ENCODE measurements around the gene CASK.
A peak's percentile ranks its signal among the peaks of the same experiment; 100 is the strongest.
"Not testable (repeated sequence)": the region's sequence is repeated elsewhere in the genome, so short reads cannot be mapped to it uniquely, and the experiment has no call there.

CASK gene

DNA sequence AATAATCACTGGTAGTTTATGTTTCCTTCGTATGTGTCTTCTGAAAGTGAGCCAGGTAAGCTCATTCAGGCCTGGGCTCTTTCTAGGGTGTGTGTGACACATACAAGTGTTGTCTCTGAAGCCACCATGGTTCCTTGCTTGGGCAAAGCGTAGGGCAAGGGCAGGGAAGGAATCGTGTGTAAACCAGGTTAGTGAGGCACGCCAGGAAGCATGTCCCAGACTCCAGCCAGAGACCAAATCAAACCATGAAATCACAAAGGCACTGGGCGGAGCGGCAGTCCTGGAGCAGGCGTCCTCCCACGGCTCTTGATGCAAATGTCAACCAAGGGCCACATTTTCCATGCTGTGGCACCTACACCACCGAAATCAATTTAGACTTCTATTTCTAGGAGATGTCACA lies 409.2 kb downstream of the CASK start:
- Histone ChIP-seq H3K79me2 (ENCODE audit: control insufficient read depth, insufficient read depth, low read length, poor library complexity) (no peaks in the 10 kb centered on the region), H2AK5ac (ENCODE audit: low read length) (no peak overlapping the region), H3K9ac (ENCODE audit: low read length) (no peak overlapping the region), H3K23ac (ENCODE audit: low read length) (no peak overlapping the region), H2BK5ac (ENCODE audit: low read depth, low read length, poor library complexity) (no peak overlapping the region), H3K18ac (ENCODE audit: low read length) (no peak overlapping the region), H3K4me2 (ENCODE audit: low read length) (no peak overlapping the region), H3K36me3 (ENCODE audit: control insufficient read depth in 1 of 2, insufficient read depth in 2 of 2, low read length in 2 of 2) (no peaks in the 10 kb centered on the region), H2BK12ac (ENCODE audit: low read length) (no peak overlapping the region), H2AFZ (ENCODE audit: insufficient read depth, low read length, poor library complexity) (no peak overlapping the region), H3K4ac (ENCODE audit: low read depth, low read length) (no peak overlapping the region), H3K27ac (ENCODE audit: low read depth, low read length) (no peak overlapping the region), H3K14ac (ENCODE audit: low read length) (no peak overlapping the region), H2BK120ac (ENCODE audit: insufficient read depth, low read length, poor library complexity) (no peak overlapping the region), H4K8ac (ENCODE audit: low read depth, low read length) (no peak overlapping the region), H3K4me1 (ENCODE audit: control insufficient read depth in 1 of 2, insufficient read depth in 2 of 2, low read length in 2 of 2) (no peaks in the 10 kb centered on the region), H3K9me3 (ENCODE audit: insufficient read depth, low read depth, low read length) (no peaks in the 10 kb centered on the region), H4K12ac (ENCODE audit: low read depth, low read length) (no peak overlapping the region), H3K4me3 (ENCODE audit: low read depth, low read length) (no peak overlapping the region), H3K27me3 (ENCODE audit: insufficient read depth, low read length) (no peaks in the 10 kb centered on the region), H4K91ac (ENCODE audit: low read depth, low read length) (no peak overlapping the region), H3K79me1 (ENCODE audit: low read length) (no peaks in the 10 kb centered on the region)
- no CpG with 5 or more reads among the region's 9 CpGs for WGBS (ENCODE audit: extremely low coverage, insufficient coverage, insufficient read length)
- DNase-seq, result no peak

DNA sequence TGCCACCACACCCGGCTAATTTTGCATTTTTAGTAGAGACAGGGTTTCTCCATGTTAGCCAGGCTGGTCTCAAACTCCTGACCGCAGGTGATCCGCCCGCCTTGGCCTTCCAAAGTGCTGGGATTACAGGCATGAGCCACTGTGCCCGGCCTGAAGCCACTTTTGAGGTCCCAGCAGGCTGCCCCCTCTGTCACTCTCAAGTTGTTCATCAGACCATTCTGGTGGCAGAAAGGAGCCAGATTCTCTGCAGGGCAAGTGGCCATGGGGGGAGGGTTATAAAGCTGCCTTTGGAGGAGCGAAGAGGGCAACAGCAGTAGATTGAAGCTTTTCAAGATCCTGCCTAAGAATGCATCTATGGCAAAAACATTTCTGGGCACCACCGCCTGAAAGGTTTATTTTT lies 410.5 kb downstream of the CASK start:
- DNase-seq, result not testable (repeated sequence)

DNA sequence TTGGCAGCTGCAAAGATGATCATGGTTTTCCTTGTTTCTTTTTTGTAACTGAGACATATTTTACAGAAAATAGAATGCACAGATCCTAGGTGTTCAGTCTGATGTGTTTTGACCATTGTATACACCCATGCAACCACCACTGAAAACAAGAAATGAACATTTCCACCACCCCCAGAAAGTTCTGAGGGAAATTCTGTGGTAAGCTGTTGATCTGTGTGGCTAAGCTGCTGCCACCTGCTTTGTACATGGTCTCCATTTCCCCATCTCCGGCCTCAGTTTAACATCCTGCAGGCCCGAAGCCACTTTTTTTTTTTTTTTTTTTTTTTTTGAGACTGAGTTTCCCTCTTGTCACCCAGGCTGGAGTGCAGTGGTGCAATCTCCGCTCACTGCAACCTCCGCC lies 411.0 kb downstream of the CASK start:
- H3K23ac ChIP-seq (ENCODE audit: low read length), result no peak overlapping the region
- H2BK12ac ChIP-seq (ENCODE audit: low read length), result no peak overlapping the region
- no peak overlapping the region for H3K18ac ChIP-seq (ENCODE audit: low read length)
- no peaks in the 10 kb centered on the region for H3K79me1 ChIP-seq (ENCODE audit: low read length)
- H2AFZ ChIP-seq (ENCODE audit: insufficient read depth, low read length, poor library complexity), result no peak overlapping the region
- H2AK5ac ChIP-seq (ENCODE audit: low read length), result no peak overlapping the region
- WGBS (ENCODE audit: extremely low coverage, insufficient coverage, insufficient read length), result no CpG with 5 or more reads among the region's 4 CpGs
- no peak overlapping the region for H2BK5ac ChIP-seq (ENCODE audit: low read depth, low read length, poor library complexity)
- H3K79me2 ChIP-seq (ENCODE audit: control insufficient read depth, insufficient read depth, low read length, poor library complexity), result no peaks in the 10 kb centered on the region
- H4K12ac ChIP-seq (ENCODE audit: low read depth, low read length), result no peak overlapping the region
- no peak overlapping the region for H3K14ac ChIP-seq (ENCODE audit: low read length)
- H2BK120ac ChIP-seq (ENCODE audit: insufficient read depth, low read length, poor library complexity), result no peak overlapping the region
- H3K36me3 ChIP-seq (ENCODE audit: control insufficient read depth in 1 of 2, insufficient read depth in 2 of 2, low read length in 2 of 2), result no peaks in the 10 kb centered on the region
- DNase-seq, result no peak
- no peaks in the 10 kb centered on the region for H3K27me3 ChIP-seq (ENCODE audit: insufficient read depth, low read length)
- no peak overlapping the region for H3K4ac ChIP-seq (ENCODE audit: low read depth, low read length)
- no peak overlapping the region for H3K9ac ChIP-seq (ENCODE audit: low read length)
- H3K27ac ChIP-seq (ENCODE audit: low read depth, low read length), result no peak overlapping the region
- H3K4me1 ChIP-seq (ENCODE audit: control insufficient read depth in 1 of 2, insufficient read depth in 2 of 2, low read length in 2 of 2), result no peaks in the 10 kb centered on the region
- no peak overlapping the region for H3K4me3 ChIP-seq (ENCODE audit: low read depth, low read length)
- H4K8ac ChIP-seq (ENCODE audit: low read depth, low read length), result no peak overlapping the region
- no peak overlapping the region for H4K91ac ChIP-seq (ENCODE audit: low read depth, low read length)
- H3K9me3 ChIP-seq (ENCODE audit: insufficient read depth, low read depth, low read length), result no peaks in the 10 kb centered on the region
- no peak overlapping the region for H3K4me2 ChIP-seq (ENCODE audit: low read length)

More for the DNA sequence above, 410.5 kb downstream of the CASK start:
- H2BK120ac ChIP-seq (ENCODE audit: insufficient read depth, low read length, poor library complexity); H3K4me3 ChIP-seq (ENCODE audit: low read depth, low read length); H4K91ac ChIP-seq (ENCODE audit: low read depth, low read length); H3K27ac ChIP-seq (ENCODE audit: low read depth, low read length); H3K23ac ChIP-seq (ENCODE audit: low read length); H3K79me1 ChIP-seq (ENCODE audit: low read length); H3K14ac ChIP-seq (ENCODE audit: low read length); H3K36me3 ChIP-seq (ENCODE audit: control insufficient read depth in 1 of 2, insufficient read depth in 2 of 2, low read length in 2 of 2); H3K9me3 ChIP-seq (ENCODE audit: insufficient read depth, low read depth, low read length); H2BK5ac ChIP-seq (ENCODE audit: low read depth, low read length, poor library complexity); H3K79me2 ChIP-seq (ENCODE audit: control insufficient read depth, insufficient read depth, low read length, poor library complexity); H3K4me2 ChIP-seq (ENCODE audit: low read length); H3K9ac ChIP-seq (ENCODE audit: low read length); H3K18ac ChIP-seq (ENCODE audit: low read length); H2BK12ac ChIP-seq (ENCODE audit: low read length); H3K4me1 ChIP-seq (ENCODE audit: control insufficient read depth in 1 of 2, insufficient read depth in 2 of 2, low read length in 2 of 2); H4K8ac ChIP-seq (ENCODE audit: low read depth, low read length); H4K12ac ChIP-seq (ENCODE audit: low read depth, low read length); H3K4ac ChIP-seq (ENCODE audit: low read depth, low read length); H2AK5ac ChIP-seq (ENCODE audit: low read length); H3K27me3 ChIP-seq (ENCODE audit: insufficient read depth, low read length); H2AFZ ChIP-seq (ENCODE audit: insufficient read depth, low read length, poor library complexity): not testable (repeated sequence)
- no CpG with 5 or more reads among the region's 7 CpGs for WGBS (ENCODE audit: extremely low coverage, insufficient coverage, insufficient read length)

DNA sequence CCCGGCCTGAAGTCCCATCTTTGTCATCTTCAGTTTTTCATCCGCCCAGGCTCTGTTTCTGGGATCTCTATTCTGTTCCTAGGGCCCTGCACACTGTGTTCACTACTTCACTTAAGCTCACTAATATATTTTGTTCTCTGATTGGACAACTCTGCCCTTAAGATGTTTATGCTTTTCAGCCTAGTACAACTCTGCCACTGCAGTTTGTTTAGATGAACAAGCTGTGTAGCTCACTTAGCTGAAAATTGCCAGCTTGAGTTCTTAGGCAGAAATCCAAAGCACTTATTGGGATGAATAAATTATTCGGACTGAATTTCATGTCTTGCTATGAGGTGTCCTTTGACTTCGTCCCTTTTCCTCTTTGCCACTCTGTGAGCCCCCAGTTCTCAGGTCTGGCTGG lies 415.4 kb downstream of the CASK start:
- no peak overlapping the region for H4K91ac ChIP-seq (ENCODE audit: low read depth, low read length)
- no peak overlapping the region for H3K27ac ChIP-seq (ENCODE audit: low read depth, low read length)
- no peak overlapping the region for H3K23ac ChIP-seq (ENCODE audit: low read length)
- H4K12ac ChIP-seq (ENCODE audit: low read depth, low read length), result peak overlapping the region; percentile 43
- H2AFZ ChIP-seq (ENCODE audit: insufficient read depth, low read length, poor library complexity), result no peak overlapping the region
- H3K27me3 ChIP-seq (ENCODE audit: insufficient read depth, low read length), result no peaks in the 10 kb centered on the region
- no peak overlapping the region for H2BK120ac ChIP-seq (ENCODE audit: insufficient read depth, low read length, poor library complexity)
- H3K79me1 ChIP-seq (ENCODE audit: low read length), result no peaks in the 10 kb centered on the region
- H3K9me3 ChIP-seq (ENCODE audit: insufficient read depth, low read depth, low read length), result no peaks in the 10 kb centered on the region
- H3K14ac ChIP-seq (ENCODE audit: low read length), result no peak overlapping the region
- no CpG with 5 or more reads among the region's 4 CpGs for WGBS (ENCODE audit: extremely low coverage, insufficient coverage, insufficient read length)
- H3K4me1 ChIP-seq (ENCODE audit: control insufficient read depth in 1 of 2, insufficient read depth in 2 of 2, low read length in 2 of 2), result no peaks in the 10 kb centered on the region
- H2AK5ac ChIP-seq (ENCODE audit: low read length), result no peak overlapping the region
- H2BK12ac ChIP-seq (ENCODE audit: low read length), result no peak overlapping the region
- no peaks in the 10 kb centered on the region for H3K36me3 ChIP-seq (ENCODE audit: control insufficient read depth in 1 of 2, insufficient read depth in 2 of 2, low read length in 2 of 2)
- no peak overlapping the region for H3K4ac ChIP-seq (ENCODE audit: low read depth, low read length)
- H3K18ac ChIP-seq (ENCODE audit: low read length), result no peak overlapping the region
- no peak overlapping the region for H3K4me2 ChIP-seq (ENCODE audit: low read length)
- no peak overlapping the region for H4K8ac ChIP-seq (ENCODE audit: low read depth, low read length)
- DNase-seq, result no peak
- no peak overlapping the region for H3K4me3 ChIP-seq (ENCODE audit: low read depth, low read length)
- no peak overlapping the region for H3K9ac ChIP-seq (ENCODE audit: low read length)
- H3K79me2 ChIP-seq (ENCODE audit: control insufficient read depth, insufficient read depth, low read length, poor library complexity), result no peaks in the 10 kb centered on the region
- no peak overlapping the region for H2BK5ac ChIP-seq (ENCODE audit: low read depth, low read length, poor library complexity)
